Measurements from ENCODE around the gene GABRP. TPM values are rescaled to one million over a fixed set of nuclear protein-coding genes. Genes with fewer than 3 reads are reported as not detected.

GABRP gene
- total RNA-seq, 1 donor from 2014 or later = not detected

DNA sequence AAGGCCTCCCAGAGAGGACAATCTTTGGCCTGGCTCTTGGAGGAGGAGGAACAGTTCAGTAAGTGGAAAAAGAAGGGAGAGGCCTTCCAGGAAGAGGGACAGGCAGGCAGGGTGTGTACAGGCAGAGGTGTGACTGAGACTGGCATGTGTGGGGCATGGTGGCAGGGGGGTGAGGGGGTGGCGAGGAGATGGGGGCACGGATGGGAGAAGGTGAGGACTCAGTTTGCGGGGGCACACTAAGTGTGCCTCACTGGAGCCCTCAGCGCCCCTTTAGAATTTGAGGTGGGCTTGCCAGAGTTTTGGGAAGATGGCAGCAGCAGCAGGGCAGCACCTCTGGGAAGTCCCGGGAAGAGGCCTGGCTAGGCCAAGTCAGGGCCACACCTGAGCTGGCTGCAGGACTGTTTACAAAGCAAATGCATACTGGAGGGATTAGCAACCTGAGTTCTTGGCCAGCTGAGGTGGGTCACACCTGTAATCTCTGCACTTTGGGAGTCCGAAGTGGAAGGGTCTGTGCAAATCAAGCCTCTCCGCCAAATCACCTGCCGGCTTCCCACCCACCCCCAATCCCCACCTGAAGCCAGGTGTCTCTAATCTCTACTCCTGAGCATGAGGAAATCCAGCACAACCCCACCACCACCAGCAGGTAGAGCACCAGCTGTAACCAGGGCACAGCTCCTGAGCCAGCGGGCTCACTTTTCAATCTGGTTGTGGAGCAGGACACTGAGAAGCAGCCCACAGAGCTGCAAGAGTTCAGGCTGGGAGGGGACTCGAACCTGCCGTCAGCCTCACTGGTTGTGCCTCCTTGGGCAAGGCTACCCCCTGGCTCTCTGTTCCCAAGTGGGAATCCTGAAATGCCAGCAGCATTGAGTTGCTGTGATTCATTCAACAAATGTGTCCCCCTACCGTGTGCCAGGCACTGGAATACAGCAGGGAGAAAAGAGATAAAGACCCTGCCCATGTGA lies 10.2 kb upstream of the GABRP start:
- no peak overlapping the region for H3K4me3 ChIP-seq (ENCODE audit: low read depth, low read length)
- TF ChIP-seq, protein P1, sequence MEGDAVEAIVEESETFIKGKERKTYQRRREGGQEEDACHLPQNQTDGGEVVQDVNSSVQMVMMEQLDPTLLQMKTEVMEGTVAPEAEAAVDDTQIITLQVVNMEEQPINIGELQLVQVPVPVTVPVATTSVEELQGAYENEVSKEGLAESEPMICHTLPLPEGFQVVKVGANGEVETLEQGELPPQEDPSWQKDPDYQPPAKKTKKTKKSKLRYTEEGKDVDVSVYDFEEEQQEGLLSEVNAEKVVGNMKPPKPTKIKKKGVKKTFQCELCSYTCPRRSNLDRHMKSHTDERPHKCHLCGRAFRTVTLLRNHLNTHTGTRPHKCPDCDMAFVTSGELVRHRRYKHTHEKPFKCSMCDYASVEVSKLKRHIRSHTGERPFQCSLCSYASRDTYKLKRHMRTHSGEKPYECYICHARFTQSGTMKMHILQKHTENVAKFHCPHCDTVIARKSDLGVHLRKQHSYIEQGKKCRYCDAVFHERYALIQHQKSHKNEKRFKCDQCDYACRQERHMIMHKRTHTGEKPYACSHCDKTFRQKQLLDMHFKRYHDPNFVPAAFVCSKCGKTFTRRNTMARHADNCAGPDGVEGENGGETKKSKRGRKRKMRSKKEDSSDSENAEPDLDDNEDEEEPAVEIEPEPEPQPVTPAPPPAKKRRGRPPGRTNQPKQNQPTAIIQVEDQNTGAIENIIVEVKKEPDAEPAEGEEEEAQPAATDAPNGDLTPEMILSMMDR (conservative IDR thresholded peaks at IDR 0.05; ENCODE audit: low read depth, low read length) = no peak
- DNase-seq (ENCODE audit: low read depth) = no peak

DNA sequence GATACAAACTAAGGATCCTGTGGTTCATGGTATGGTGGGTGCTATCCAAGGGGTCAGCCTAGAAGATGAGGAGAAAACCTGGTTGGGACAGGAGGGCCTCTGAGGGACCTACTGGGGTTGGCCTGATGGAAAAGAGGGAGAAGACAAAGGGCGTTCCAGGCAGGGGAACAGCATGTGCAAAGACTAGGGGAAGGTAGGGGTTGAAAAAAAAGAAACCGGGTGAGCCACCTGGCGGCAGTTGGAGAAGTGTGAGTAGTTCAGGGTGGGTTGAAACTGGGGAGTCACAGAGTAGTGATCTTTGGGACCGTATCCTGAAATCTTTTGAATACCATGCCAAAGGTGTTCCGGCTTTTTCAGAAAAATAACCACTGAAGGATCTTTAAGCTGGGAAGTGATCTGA lies 8.7 kb upstream of the GABRP start:
- no peak for DNase-seq (ENCODE audit: low read depth)
- H3K4me3 ChIP-seq (ENCODE audit: low read depth, low read length) = no peak overlapping the region
- TF ChIP-seq, protein P1 (conservative IDR thresholded peaks at IDR 0.05; ENCODE audit: low read depth, low read length) = no peak

DNA sequence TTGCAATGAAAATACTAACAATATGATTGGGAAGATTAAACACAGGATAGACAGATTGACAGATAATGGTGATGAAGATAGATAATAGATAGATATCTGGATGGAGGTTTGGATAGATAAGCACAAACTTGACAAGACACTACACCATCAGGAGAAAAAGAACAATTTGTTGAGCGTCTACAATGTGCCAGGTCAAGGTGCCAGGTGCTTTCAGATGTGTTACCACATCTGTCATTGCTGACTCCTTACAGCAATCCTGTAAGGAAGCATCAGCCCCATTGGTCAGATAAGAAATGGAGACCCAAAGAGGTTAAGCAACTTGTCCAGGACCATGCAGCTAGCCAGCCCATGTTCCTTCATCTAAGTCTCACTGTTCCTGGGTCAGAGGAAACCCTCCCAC lies 1.6 kb upstream of the GABRP start:
- no peak for DNase-seq (ENCODE audit: low read depth)
- H3K4me3 ChIP-seq (ENCODE audit: low read depth, low read length) = no peak overlapping the region
- TF ChIP-seq, protein P1 (conservative IDR thresholded peaks at IDR 0.05; ENCODE audit: low read depth, low read length) = no peak

DNA sequence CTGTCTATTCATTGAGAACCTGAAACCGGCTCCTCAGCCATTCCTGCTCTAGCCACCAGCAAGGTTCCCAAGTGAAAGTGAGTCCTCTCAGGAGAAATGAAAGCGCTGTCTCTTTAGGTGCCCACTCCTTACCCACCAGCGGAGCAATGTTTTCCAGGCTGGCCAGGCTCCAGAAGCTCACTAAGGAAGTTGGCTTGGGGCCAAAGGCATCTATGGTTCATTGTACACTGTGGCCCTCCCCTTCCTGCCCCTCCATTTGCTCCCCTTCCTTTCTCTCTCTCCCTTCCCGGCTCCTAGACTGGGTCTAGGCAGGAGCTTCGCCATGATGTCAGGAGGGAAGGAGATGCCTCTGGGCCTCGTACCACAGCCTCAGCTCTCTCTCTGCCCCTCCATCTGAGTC lies 1.1 kb upstream of the GABRP start:
- TF ChIP-seq, protein P1 (conservative IDR thresholded peaks at IDR 0.05; ENCODE audit: low read depth, low read length) = no peak
- no peak overlapping the region for H3K4me3 ChIP-seq (ENCODE audit: low read depth, low read length)
- DNase-seq (ENCODE audit: low read depth) = no peak

DNA sequence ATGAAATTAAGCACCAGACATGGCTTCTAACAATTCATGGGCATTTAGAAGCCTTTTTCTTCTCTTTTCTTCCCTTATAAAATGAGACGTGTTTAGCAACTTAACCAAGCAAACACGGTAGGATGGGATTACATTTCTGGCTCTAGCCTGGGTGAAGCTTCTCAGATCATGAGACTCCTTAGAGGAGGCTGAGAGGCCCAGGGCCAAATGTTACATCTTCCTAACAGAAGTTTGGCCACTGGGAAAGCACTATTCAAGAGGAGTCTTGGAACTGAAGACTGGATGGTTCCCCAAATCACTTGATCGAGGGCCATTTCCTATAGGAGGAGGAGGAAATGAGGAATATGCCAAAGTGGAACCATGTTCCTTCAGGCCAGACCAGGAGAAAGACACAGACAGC lies 1.9 kb downstream of the GABRP start:
- H3K4me3 ChIP-seq (ENCODE audit: low read depth, low read length) = no peak overlapping the region
- DNase-seq (ENCODE audit: low read depth) = no peak
- TF ChIP-seq, protein P1 (conservative IDR thresholded peaks at IDR 0.05; ENCODE audit: low read depth, low read length) = no peak

DNA sequence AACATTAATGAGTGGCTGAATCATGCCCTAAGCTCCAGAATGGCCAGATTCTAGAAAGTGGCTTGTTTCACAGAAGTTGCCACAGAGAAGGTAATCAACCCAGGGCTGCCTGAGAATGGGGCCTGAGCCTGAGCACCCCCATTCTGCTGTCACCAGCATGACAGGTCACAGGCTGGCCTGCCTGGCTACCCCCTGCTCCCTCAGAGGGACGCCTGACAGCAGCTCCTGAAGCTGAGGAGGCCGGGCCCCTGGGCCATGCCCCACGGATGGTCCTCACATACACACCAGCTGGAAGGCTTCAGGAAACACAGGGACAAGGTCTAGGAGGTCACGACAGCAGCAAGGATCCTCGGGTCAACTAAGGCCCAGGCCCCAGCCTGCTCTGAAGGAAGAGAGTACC lies 3.7 kb downstream of the GABRP start:
- no peak for DNase-seq (ENCODE audit: low read depth)
- TF ChIP-seq, protein P1 (conservative IDR thresholded peaks at IDR 0.05; ENCODE audit: low read depth, low read length) = no peak

More for the DNA sequence above, 3.7 kb downstream of the GABRP start:
- no peak overlapping the region for H3K4me3 ChIP-seq (ENCODE audit: low read depth, low read length)

Data from epithelial cell of proximal tubule (primary cell).